ENCODE data around the gene CHFR.

- TF ChIP-seq CTCF (IDR thresholded peaks at IDR 0.05): no peak
- TF ChIP-seq POLR2A (IDR thresholded peaks at IDR 0.05): no peak
These were observed 49.6 kb downstream of the CHFR start for GRCh38 chr12:132837693-132838409.

Data from heart left ventricle (tissue), 13 donors.